SK-N-SH (cell line): ENCODE results near the gene LRRC10B.

Experiments used
- CTCF ChIP-seq: fragments of 200-600 bp; sonication (generic); IDR thresholded peaks from 2 replicates; pipeline ENCODE4 v1.6.1; 2017; ENCODE audit warnings: antibody characterized with exemption, mild to moderate bottlenecking, moderate library complexity
- FOXM1 ChIP-seq: IDR thresholded peaks from 2 replicates; pipeline ENCODE4 v1.4.0; 2012; ENCODE audit warnings: low read depth, mild to moderate bottlenecking
- JUND ChIP-seq: IDR thresholded peaks from 2 replicates; pipeline ENCODE4 v1.4.0; 2012
- MAX ChIP-seq: IDR thresholded peaks from 2 replicates; pipeline ENCODE4 v1.4.0; 2012; ENCODE audit warnings: low read depth
- POLR2AphosphoS5 ChIP-seq: IDR thresholded peaks from 2 replicates; pipeline ENCODE4 v1.6.1; 2012; ENCODE audit warnings: low read depth, low read length
- RFX5 ChIP-seq: IDR thresholded peaks from 2 replicates; pipeline ENCODE4 v1.6.1; 2012; ENCODE audit warnings: mild to moderate bottlenecking, improper control_type of control experiment, low read length
- USF2 ChIP-seq: fragments of 150-350 bp; IDR thresholded peaks from 2 replicates; pipeline ENCODE4 v1.6.1; 2017; ENCODE audit warnings: antibody characterized with exemption, low read length, low read depth, borderline replicate concordance

- TF ChIP-seq FOXM1 (no peak), CTCF (no peak), MAX (no peak), USF2 (no peak), POLR2AphosphoS5 (no peak), RFX5 (no peak), JUND (no peak)
Observed at GRCh38 chr11:61494381-61494961, 14.1 kb upstream of the LRRC10B start.
